BE2C (cell line): ENCODE results near the gene ZBTB39.

Source experiments
- DNase-seq: peaks from one replicate; pipeline ENCODE4 v3.0.0-alpha.2; 2020
- H3K27me3 ChIP-seq: fragments of 250-450 bp; sonication (Bioruptor Pico); 2 replicates; pipeline ENCODE4 v1.5.1; 2020; ENCODE audit warnings: mild to moderate bottlenecking
- H3K36me3 ChIP-seq: fragments of 250-450 bp; sonication (Bioruptor Pico); 2 replicates; pipeline ENCODE4 v1.5.1; 2020; ENCODE audit warnings: mild to moderate bottlenecking
- H3K4me1 ChIP-seq: fragments of 250-450 bp; sonication (Bioruptor Pico); 2 replicates; pipeline ENCODE4 v1.5.1; 2020
- H3K4me3 ChIP-seq: 2 replicates; pipeline ENCODE4 v1.5.1; 2011; ENCODE audit warnings: low read depth, low read length
- H3K9me3 ChIP-seq: fragments of 250-450 bp; sonication (Bioruptor Pico); 2 replicates; pipeline ENCODE4 v1.5.1; 2020
- TF ChIP-seq, protein P1 (sequence below): IDR thresholded peaks from 2 replicates; pipeline ENCODE4 v1.5.1; 2012; ENCODE audit warnings: mild to moderate bottlenecking, low read depth, low read length

The ZBTB39 gene

DNA sequence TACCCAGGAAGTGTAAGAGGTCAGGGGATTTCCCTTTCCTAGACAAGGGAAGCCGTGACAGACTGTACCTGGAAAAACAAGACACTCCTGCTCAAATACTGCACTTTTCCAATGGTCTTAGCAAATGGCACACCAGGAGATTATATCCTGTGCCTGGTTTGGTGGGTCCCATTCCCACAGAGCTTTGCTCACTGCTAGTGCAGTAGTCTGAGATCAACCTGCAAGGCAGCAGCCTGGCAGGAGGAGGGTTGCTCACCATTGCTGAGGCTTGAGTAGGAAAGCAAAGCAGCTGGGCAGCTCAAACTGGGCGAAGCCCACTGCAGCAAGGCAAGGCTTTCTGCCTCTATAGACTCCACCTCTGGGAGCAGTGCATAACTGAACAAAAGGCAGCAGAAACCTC, 47.9 kb downstream of the ZBTB39 start:
- H3K27me3 ChIP-seq, result peaks cover 10% of the 10 kb centered on the region; the same call in 1 of the 2 replicates
- TF ChIP-seq, protein P1, sequence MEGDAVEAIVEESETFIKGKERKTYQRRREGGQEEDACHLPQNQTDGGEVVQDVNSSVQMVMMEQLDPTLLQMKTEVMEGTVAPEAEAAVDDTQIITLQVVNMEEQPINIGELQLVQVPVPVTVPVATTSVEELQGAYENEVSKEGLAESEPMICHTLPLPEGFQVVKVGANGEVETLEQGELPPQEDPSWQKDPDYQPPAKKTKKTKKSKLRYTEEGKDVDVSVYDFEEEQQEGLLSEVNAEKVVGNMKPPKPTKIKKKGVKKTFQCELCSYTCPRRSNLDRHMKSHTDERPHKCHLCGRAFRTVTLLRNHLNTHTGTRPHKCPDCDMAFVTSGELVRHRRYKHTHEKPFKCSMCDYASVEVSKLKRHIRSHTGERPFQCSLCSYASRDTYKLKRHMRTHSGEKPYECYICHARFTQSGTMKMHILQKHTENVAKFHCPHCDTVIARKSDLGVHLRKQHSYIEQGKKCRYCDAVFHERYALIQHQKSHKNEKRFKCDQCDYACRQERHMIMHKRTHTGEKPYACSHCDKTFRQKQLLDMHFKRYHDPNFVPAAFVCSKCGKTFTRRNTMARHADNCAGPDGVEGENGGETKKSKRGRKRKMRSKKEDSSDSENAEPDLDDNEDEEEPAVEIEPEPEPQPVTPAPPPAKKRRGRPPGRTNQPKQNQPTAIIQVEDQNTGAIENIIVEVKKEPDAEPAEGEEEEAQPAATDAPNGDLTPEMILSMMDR, result no peak
- DNase-seq, result no peak

DNA sequence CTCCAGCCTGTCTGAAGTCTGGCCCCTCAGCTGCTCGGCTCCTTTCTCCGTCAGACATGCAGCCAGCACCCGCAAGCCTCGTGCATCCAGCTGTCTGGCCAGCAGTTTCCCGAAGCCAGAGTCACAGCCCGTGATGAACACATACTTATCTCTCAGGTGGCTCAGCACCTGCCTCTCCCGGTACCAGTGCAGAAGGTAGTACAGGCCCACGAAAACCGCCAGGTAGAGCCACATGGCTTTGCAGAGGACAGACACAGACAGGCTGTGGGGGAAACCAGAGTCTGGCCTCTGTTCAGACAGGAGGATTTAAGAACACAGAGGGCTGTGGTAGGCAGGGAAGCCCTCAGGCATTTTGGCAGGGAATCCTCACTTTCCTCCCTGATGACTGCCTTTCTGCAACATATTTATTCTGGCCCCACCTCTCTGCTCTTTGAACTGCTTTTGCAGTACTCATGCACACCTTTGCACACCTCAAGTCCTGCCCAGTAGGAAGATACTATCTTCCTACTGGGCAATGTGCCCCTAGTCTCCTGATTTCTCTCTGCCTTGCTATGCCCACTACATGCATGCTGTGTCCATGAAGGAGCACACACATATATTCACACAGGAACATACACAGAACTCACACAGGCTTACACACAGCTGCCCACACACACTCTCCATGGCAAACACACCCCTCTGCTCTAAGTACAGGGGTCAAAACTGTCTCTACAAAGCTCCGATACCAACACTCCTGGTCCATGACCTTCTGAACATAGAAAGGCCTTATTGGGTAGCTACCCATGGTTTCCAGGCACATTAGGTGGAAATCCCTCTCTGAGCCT, 48.9 kb downstream of the ZBTB39 start, which contains the start of gene RDH16:
Gene RDH16, minus strand, starts transcription at position 380 of the 824 bp plus-strand sequence. Its CDS starts 146 bp downstream, at position 234.
- peaks cover 3% of the 10 kb centered on the region; the same call in 1 of the 2 replicates for H3K9me3 ChIP-seq
- DNase-seq, result no peak
- peaks cover 10% of the 10 kb centered on the region; the same call in 1 of the 2 replicates for H3K27me3 ChIP-seq
- TF ChIP-seq, protein P1, result no peak
- H3K4me3 ChIP-seq, result no peak within 1 kb of the TSS
- no peaks in the 10 kb centered on the region for H3K36me3 ChIP-seq
- H3K4me1 ChIP-seq, result no peaks in the 10 kb centered on the region

More for the DNA sequence above, 47.9 kb downstream of the ZBTB39 start:
- H3K36me3 ChIP-seq, result no peaks in the 10 kb centered on the region
- peaks cover 3% of the 10 kb centered on the region; the same call in 1 of the 2 replicates for H3K9me3 ChIP-seq
- no peaks in the 10 kb centered on the region for H3K4me1 ChIP-seq
- H3K4me3 ChIP-seq, result no peak overlapping the region

DNA sequence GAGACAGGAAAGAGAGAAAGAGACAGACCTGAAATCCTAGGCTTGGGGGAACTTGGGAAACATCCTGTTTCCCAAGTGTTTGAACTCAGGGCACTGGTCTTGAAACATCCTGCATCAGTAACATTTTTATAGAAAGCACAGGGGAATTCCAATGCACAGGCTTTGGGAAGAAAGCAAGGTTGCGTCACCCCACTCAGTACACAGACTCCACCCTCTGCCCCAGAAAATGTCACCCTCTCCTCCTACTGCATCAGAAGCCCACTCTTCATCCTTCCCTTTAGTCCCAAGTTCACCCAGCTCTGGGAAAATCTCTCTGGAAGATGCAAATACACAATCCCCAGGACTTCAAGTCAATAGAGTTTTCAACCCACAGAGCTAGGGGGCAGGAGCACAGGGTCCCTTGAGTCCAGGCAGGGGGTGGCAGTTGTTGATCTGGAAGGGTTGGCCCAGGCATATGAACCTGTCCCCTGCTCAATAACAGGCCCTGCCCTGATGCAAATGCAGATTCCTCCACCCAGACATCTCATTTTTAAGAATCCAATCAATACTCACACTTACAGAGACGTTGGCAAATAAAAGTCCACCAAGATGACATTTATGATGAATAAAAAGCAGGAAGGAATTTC, 50.6 kb downstream of the ZBTB39 start:
- no peak overlapping the region for H3K4me3 ChIP-seq
- no peak for DNase-seq
- no peaks in the 10 kb centered on the region for H3K36me3 ChIP-seq
- TF ChIP-seq, protein P1, result no peak
- H3K4me1 ChIP-seq, result no peaks in the 10 kb centered on the region
- H3K27me3 ChIP-seq, result peaks cover 10% of the 10 kb centered on the region; the same call in 1 of the 2 replicates
- H3K9me3 ChIP-seq, result peaks cover 3% of the 10 kb centered on the region; the same call in 1 of the 2 replicates

DNA sequence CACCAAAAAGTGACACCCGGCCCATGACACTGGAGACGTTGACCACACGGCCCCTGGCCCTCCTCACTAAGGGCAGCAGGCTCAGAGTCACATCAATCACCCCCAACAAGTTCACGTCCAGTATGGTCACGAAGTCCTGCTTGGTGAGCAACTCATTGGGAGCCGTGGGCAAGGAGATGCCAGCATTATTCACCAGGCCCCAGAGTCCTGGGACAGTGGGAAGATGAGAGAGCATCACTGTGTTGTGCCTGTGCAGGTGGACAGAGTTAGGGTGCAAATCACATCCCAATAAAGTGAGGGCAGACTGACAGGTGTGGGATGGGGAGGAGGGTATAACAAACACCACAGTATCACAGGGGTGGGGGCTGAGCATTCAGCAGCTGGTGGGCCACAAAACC, 51.4 kb downstream of the ZBTB39 start:
- peaks cover 3% of the 10 kb centered on the region; the same call in 1 of the 2 replicates for H3K9me3 ChIP-seq
- no peak for DNase-seq
- no peaks in the 10 kb centered on the region for H3K36me3 ChIP-seq
- H3K4me1 ChIP-seq, result no peaks in the 10 kb centered on the region
- H3K4me3 ChIP-seq, result no peak overlapping the region
- H3K27me3 ChIP-seq, result peaks cover 10% of the 10 kb centered on the region; the same call in 1 of the 2 replicates
- TF ChIP-seq, protein P1, result no peak

DNA sequence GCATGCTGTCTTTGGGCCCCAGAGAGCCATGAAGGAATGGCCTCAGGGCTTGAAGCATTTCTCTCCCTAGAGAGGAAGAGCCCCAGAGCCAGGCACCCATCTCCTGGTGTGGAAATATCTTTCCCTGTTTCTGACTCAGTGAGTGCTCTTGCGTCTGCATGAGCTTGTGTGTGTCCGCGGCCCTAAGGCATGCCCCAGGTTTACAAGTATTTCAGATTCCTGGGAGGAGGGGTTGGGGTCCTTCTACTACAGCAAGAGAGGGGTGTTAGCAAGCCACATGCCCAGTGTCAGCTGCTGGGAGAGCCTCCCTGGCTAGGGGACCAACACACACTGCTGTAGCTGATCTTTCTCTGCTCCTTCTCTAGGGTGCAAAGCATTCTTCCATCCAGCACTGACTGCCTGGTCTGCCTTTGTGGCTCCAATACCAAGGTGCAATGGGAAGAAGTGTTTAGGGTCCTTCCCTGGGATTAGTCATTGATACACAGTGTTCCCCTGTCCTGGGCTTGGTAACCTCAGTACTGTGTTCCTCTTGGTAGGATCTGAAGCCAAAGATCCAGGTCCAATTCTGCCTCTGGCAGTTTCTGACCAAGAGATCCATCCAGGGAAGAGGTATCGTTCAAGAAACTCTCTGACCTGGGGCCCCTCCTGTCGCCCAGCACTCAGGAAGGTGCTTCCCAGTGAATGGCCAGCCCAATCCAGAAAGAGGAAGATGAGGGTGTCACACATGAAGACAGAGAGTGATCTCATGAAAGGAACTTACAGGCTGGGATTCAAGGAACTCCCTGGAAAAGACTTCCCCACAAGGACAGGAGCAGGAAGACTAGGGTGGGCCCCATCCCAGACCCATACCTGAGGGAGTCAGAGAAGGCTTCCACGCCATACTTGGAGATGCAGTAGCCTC, 52.0 kb downstream of the ZBTB39 start:
- no peaks in the 10 kb centered on the region for H3K36me3 ChIP-seq
- peaks cover 3% of the 10 kb centered on the region; the same call in 1 of the 2 replicates for H3K9me3 ChIP-seq
- no peak for DNase-seq
- no peak overlapping the region for H3K4me3 ChIP-seq
- TF ChIP-seq, protein P1, result no peak
- H3K4me1 ChIP-seq, result no peaks in the 10 kb centered on the region
- peaks cover 10% of the 10 kb centered on the region; the same call in 1 of the 2 replicates for H3K27me3 ChIP-seq
